Measurements from ENCODE around the gene PREP.

PREP gene

GRCh38 chr6:105391705-105392104, 11.2 kb downstream of the PREP start:
- DNase-seq (ENCODE audit: low spot score): no peak

DNA sequence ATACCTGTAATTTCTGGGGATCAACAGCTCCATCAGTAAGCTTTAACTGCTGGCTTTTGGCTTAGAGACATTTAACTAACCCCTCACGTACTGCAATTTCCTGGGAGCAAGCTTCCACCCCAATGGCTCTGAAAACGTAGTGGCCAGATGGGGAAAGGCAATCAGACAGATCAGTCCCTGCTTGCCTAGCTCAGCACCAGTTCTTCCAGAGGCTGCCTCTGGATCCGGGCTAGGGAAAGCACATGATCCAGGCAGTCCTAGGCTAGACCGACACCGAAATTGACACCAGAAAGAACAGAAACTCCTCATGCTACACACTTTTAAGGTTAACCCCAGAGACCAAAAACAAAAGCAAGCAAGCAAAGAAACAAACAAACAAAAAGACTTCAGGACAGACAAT, 13.3 kb downstream of the PREP start:
- DNase-seq (ENCODE audit: low spot score): no peak

GRCh38 chr6:105388392-105388791, 14.5 kb downstream of the PREP start:
- DNase-seq (ENCODE audit: low spot score): peak; percentile 15

GRCh38 chr6:105384004-105384403, 18.9 kb downstream of the PREP start:
- DNase-seq (ENCODE audit: low spot score): peak; percentile 85

DNA sequence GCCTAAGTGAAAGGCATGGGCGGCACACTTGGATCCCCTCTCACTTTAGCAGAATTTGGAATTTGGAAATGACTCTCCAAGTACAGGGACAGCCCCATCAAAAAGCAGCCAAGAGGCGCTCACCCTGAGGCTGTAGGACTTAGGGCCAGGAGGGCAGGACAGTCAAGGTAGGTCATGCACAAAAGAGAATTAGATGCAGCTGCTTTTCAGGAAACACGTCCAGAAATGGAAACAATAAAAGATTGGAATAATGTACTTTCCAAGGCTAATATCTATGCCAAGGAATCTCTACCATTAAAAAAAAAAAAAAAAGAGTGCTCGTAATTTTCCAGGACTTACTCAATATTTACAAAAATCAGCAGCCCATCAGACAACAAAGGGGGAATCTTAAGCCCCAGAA, 19.9 kb downstream of the PREP start:
- DNase-seq (ENCODE audit: low spot score): no peak

- DNase-seq (ENCODE audit: low spot score): no peak
Observed at GRCh38 chr6:105382496-105382895, 20.4 kb downstream of the PREP start.

- DNase-seq (ENCODE audit: low spot score): no peak
Observed at GRCh38 chr6:105380634-105381033, 22.2 kb downstream of the PREP start.

DNA sequence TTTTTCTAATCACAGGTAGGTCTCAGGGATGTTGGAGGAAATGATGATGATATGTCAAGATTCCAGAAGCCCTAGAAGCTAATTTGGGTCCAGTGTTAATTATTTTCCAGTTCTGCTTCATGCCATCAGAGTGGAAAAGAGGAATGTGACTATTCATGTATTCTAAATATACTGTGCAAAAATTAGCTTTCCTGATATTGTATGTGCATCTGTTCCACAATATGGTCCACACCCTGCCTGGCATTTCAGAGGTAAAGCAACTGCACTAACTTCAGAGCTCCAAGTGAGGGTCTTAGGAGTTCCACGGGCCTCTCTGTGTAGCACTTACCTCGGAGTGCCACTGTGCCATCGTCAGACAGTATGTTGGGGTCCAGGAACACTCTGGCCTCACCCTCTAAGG, 27.1 kb downstream of the PREP start:
- no peak for DNase-seq (ENCODE audit: low spot score)

- DNase-seq (ENCODE audit: low spot score): peak; percentile 39
Observed at GRCh38 chr6:105374010-105374420, 28.9 kb downstream of the PREP start.

DNA sequence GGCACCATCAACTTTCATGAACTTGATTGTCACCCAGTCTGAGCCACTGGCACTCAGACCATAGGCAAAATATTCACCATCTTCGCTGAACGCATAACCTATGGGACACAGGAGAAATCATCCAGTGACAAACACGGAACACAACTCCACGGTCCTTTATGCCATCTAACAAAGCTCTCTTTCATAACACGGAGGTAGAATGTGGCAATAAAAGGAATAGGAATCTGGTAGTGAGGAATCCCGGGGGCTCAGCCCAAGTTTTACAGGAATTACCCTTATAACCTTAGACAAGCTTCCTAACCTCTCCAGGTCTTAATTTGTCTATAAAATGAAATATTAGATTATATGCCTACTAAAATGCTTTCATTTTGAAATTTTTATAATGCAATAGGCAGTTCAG, 29.4 kb downstream of the PREP start:
- DNase-seq (ENCODE audit: low spot score): no peak

GRCh38 chr6:105372849-105373182, 30.1 kb downstream of the PREP start:
- DNase-seq (ENCODE audit: low spot score): no peak

- DNase-seq (ENCODE audit: low spot score): no peak
Observed at GRCh38 chr6:105372142-105372848, 30.6 kb downstream of the PREP start.

DNA sequence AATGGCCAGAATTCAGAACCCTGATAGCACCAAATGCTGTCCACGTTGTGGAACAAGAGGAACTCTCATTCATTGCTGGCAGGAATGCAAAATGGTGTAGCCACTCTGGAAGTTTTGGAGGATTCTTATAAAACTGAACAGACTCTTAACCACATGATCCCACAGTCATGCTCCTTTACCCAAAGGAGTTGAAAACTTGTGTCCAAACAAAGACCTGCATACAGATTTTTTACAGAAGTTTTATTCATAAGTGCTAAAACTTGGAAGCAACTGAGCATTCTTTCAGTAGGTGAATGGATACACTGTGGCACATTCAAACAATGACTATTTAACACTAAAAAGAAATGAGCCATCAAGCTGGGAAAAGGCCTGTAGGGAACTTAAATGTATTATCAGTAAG, 32.5 kb downstream of the PREP start:
- no peak for DNase-seq (ENCODE audit: low spot score)

GRCh38 chr6:105369145-105369544, 33.7 kb downstream of the PREP start:
- no peak for DNase-seq (ENCODE audit: low spot score)

- no peak for DNase-seq (ENCODE audit: low spot score)
Observed at GRCh38 chr6:105364243-105364642, 38.6 kb downstream of the PREP start.

DNA sequence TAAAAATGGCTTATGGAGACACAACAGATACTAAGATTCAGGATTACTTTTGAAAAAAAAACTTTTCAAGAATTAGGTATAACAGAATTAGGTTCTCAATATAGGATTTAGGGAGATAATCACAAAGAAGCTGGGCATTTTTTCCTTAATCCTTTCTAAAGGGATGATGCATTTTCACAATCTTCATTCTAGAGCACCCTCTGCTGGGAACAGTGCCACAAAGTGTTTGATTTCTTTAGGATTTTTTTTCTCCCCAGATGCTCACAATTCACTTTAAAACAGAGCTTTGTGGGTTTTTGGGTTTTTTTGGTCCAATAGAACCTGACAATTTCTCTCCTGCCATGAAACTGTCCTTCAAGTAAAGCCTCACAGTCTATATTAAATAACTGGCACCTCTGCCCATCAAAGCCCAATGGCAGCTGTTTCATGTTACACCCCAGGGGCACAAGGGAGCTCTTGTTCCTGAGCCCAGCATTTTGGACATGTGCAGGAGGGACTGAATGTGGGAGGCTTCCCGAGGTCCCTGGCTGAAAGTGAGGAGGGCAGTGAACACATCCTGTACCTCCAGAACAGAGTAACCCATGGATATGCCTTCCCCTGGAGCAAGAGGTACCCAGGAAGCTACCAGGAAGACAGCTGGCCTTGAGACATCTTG, 39.7 kb downstream of the PREP start:
- DNase-seq (ENCODE audit: low spot score): no peak

- DNase-seq (ENCODE audit: low spot score): peak; percentile 84
Observed at GRCh38 chr6:105359419-105360370, 43.2 kb downstream of the PREP start.

GRCh38 chr6:105357165-105357564, 45.7 kb downstream of the PREP start:
- DNase-seq (ENCODE audit: low spot score): no peak

GRCh38 chr6:105352037-105352617, 50.8 kb downstream of the PREP start:
- no peak for DNase-seq (ENCODE audit: low spot score)

GRCh38 chr6:105348897-105349296, 54.0 kb downstream of the PREP start:
- no peak for DNase-seq (ENCODE audit: low spot score)

DNA sequence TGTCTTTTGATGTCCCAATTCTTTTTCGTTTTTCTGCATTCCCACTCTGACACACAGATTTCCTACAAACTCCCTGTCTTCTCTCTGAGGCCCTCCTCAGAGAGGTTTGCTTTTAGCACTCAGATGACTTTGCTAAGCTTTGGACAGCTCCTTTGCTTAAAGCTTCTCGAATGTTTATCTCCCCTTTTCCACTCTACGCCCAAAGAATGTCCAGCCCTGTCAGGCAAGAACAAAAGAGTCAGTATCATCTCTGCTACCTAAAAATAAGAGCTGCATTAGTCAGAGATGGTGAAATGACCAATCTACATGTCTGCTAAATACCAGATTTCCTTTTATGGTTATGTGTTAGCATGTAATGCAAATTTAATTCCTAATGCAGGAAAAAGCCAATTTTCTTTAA, 56.8 kb downstream of the PREP start:
- DNase-seq (ENCODE audit: low spot score): peak; percentile 88

- DNase-seq (ENCODE audit: low spot score): no peak
Observed at GRCh38 chr6:105345506-105345905, 57.4 kb downstream of the PREP start.
